ENCODE results near the gene ABHD11.

Gene ABHD11

GRCh38 chr7:73749931-73750776 is 11.6 kb upstream of the ABHD11 start:
- no peak for DNase-seq (ENCODE audit: low read depth, low spot score)
- no peak overlapping the region for H3K27ac ChIP-seq

DNA sequence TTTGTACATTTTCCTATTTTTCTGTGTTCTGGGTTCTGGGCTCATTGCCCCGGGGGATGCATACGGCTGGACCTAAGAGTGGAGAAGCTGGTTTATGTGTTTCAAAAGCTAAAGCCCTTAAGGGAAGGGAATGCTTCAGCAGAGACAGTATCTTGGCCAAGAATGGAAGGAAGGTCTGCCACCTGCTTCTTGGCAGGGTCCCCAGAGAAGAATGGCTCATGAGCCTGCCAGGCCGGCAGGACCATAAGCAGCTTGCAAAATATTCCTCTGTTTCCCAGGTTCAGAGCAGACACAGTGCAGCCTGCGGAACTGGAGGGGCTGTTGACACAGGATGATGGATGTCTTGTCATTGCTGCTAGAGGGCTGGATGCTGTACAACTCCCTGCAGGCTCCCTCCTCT is 7.8 kb upstream of the ABHD11 start:
- H3K27ac ChIP-seq: no peak overlapping the region
- no peak for DNase-seq (ENCODE audit: low read depth, low spot score)

- H3K27ac ChIP-seq: peak overlapping the region; percentile 57
- DNase-seq (ENCODE audit: low read depth, low spot score): no peak
Measured at GRCh38 chr7:73742753-73743641, 4.4 kb upstream of the ABHD11 start.

- H3K27ac ChIP-seq: peak overlapping the region; percentile 57
- no peak for DNase-seq (ENCODE audit: low read depth, low spot score)
Measured at GRCh38 chr7:73742338-73742752, 3.7 kb upstream of the ABHD11 start.

DNA sequence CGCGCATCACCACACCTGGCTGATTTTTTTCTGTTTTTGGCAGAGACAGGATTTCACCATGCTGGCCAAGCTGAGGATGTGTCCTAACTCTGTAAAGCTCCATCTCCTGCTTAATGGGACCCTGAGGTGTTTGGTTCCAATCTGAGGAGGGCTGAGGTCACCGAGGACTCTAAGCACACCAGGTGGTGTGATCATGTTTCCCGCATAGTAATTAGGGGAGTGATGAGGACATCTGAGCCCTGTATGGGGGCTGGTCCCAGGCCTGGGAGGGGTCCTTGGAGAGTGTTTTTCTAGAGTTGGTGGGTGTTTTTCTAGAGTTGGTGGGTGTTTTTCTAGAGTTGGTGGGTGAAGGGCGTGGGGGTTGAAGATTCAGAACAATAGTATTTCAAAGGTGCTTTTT is 3.0 kb upstream of the ABHD11 start:
- DNase-seq (ENCODE audit: low read depth, low spot score): no peak
- peak overlapping the region; percentile 57 for H3K27ac ChIP-seq

DNA sequence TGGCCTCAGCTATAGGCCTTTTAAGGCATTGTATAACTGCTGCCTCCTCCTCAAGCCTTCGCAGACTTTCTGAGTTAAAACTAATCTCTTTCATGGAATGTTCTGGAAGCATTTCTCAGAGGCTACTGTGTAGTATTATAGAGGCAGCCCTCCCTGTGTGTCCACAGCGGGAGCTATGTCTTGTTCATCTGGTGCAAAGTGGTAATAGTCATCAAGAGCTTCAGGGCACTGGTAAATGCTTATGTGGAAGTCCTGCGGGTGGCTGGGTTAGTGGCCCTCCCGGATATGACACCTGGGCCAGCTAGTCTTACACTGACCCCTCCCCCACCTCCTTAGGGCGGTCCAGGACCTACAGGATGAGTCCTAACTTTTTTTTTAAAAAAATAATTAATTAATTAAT is 2.2 kb upstream of the ABHD11 start:
- H3K27ac ChIP-seq: no peak overlapping the region
- no peak for DNase-seq (ENCODE audit: low read depth, low spot score)

GRCh38 chr7:73740212-73740611 is 1.6 kb upstream of the ABHD11 start:
- no peak for DNase-seq (ENCODE audit: low read depth, low spot score)
- H3K27ac ChIP-seq: no peak overlapping the region

GRCh38 chr7:73739387-73739767 is 775 bp upstream of the ABHD11 start:
- DNase-seq (ENCODE audit: low read depth, low spot score): no peak
- H3K27ac ChIP-seq: peak overlapping the region; percentile 63

DNA sequence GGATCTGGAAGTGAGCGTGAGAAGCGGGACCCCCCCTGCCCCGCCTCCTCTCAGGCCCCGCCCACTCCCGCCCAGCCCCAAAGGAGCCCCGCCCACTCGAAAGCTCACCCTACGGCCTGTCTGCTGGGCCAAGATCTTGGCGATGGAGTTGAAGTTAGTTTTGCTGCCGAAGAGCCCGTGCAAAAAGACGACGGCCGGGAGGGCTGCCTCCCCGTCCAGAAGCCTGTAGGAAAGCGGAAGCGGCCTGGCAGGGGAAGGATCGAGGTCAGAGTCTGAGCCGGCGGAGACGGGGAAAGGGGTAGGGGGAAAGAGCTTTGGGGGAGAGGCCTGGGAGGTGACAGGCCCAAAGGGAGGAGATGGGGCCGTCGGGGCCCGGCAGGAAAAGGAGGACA is 386 bp downstream of the ABHD11 start:
- DNase-seq (ENCODE audit: low read depth, low spot score): no peak
- peak overlapping the region; percentile 63 for H3K27ac ChIP-seq

DNA sequence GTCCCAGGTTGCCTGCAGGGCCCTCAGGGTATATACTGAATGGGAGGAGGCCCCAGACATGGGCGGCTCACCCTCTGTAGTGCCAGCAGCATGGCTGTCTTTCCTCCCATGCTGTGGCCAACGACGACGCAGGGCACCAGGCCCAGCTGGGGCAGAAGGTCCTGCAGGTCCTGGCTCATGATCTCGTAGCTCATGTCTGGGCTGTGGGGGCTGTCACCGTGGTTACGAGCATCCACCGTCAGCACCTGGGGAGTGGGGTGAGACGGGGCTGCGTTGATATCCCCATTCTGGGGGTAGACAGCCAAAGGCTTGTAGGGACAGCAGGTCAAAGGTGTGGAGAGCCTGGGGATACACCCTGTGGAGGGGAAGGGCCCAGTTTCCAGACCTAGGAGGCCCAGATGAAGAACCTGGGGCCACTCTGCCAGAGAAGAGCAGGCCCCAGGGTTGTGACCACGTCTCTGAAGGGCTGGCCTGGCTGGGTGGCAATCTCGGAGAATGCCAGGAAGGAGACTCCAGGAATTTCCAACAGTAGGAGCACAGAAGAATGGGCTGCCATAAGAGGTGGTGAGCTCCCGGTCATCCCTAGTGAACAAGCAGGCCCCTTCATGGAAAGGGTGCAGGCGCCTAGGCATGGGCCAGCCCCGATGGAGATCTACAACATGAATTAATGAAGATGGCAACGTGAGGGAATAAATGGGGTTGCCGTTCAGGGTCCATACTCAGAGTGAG is 947 bp downstream of the ABHD11 start:
- peak overlapping the region; percentile 63 for H3K27ac ChIP-seq
- no peak for DNase-seq (ENCODE audit: low read depth, low spot score)

- no peak for DNase-seq (ENCODE audit: low read depth, low spot score)
Measured at GRCh38 chr7:73736885-73737284, 1.7 kb downstream of the ABHD11 start.

GRCh38 chr7:73735528-73735905 is 3.1 kb downstream of the ABHD11 start:
- peak overlapping the region; percentile 41 for H3K27ac ChIP-seq
- no peak for DNase-seq (ENCODE audit: low read depth, low spot score)

More at GRCh38 chr7:73736885-73737284, 1.7 kb downstream of the ABHD11 start:
- H3K27ac ChIP-seq: no peak overlapping the region

GRCh38 chr7:73734619-73735527 is 3.7 kb downstream of the ABHD11 start:
- DNase-seq (ENCODE audit: low read depth, low spot score): no peak
- H3K27ac ChIP-seq: peak overlapping the region; percentile 41

DNA sequence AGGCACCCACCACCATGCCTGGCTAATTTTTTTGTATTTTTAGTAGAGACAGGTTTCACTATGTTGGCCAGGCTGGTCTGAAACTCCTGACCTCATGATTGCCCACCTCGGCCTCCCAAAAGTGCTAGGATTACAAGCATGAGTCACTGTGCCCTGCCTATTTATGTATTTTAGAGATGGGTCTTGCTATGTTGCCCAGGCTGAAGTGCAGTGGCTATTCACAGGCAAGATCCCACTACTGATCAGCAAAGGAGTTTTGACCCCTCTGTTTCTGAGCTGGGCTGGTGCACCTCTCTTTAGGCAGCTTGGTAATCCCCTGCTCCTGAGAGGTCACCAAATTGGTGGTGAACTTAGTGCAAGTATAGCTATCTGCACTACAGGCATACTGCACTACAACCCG is 6.2 kb downstream of the ABHD11 start:
- DNase-seq (ENCODE audit: low read depth, low spot score): no peak
- no peak overlapping the region for H3K27ac ChIP-seq

DNA sequence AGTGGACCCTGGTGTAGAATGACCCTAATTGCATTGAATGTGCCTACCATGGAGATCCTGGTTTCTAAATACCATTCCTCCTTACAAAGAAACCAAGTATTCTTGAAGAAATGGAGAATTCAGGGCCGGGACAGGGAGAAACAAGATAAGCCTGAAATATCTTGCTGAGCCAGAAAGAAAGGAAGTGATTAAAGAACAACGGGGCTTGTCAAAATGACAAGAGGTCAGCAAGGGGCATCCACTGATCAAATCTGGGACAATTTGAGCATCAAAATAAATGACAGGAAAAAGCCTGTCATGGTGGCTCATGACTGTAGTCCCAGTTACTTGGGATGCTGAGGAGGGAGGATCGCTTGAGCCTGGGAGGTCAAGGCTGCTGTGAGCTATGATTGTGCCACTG is 8.1 kb downstream of the ABHD11 start:
- no peak for DNase-seq (ENCODE audit: low read depth, low spot score)
- H3K27ac ChIP-seq: no peak overlapping the region

DNA sequence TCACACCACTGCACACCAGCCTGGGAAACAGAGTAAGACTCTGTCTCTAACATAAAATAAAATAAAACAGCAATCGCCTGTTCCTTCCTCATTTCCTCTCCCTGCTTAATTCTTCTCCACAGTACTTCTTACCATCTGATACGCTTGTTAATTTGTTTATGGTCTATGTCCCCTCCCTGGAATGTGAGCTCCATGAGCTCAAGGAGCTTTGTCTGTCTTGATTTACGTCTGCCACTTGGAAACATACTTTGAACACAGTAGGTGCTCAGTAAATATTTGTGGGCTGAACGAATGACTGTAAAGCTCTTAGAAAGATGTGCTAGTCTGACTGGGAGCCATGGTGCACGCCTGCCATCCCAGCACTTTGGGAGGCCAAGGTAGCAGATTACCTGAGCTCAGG is 10.1 kb downstream of the ABHD11 start:
- H3K27ac ChIP-seq: no peak overlapping the region
- no peak for DNase-seq (ENCODE audit: low read depth, low spot score)

DNA sequence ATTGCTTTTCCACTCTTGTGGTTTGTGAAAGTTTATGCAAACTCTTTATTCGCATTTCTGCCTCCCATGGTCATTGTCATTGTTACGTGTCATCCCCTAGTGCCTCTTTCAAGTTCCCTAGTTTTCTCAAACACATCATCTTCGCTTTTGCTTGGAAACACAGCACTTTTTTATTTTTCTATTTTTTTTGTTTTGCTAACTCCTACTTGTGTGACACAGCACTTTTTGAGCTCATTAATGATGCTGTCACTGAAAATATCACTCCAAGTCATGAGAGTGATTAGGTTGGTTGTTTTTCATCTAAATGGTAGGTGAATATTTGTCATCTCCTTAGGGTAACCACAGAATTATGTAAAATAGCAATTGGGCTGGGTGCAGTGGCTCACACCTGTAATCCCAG is 10.7 kb downstream of the ABHD11 start:
- H3K27ac ChIP-seq: no peak overlapping the region
- no peak for DNase-seq (ENCODE audit: low read depth, low spot score)

GRCh38 chr7:73726083-73726466 is 12.5 kb downstream of the ABHD11 start:
- no peak overlapping the region for H3K27ac ChIP-seq
- no peak for DNase-seq (ENCODE audit: low read depth, low spot score)

- DNase-seq (ENCODE audit: low read depth, low spot score): no peak
- no peak overlapping the region for H3K27ac ChIP-seq
Measured at GRCh38 chr7:73723813-73724212, 14.8 kb downstream of the ABHD11 start.

DNA sequence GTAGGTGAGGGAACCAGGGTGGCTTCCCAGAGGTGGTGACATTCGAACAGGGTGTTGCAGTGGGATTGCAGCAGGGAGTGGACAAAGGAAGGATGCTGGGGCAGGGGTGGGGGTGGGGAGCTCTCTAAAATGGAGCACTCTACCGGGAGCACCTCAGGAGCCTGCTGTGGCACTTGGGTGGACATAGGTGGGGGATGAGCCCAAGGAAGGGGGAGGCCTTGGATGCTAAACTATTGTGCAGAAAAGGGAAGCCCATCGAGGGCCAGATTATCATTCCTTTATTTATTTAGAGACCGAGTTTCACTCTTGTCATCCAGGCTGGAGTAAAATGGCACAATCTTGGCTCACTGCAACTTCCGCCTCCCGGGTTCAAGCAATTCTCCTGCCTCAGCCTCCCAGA is 15.8 kb downstream of the ABHD11 start:
- no peak overlapping the region for H3K27ac ChIP-seq
- no peak for DNase-seq (ENCODE audit: low read depth, low spot score)
